Stomach smooth muscle (tissue), 2 donors: Measurements from ENCODE around the gene HSP90AA1.
"Not testable (repeated sequence)": the region's sequence is repeated elsewhere in the genome, so short reads cannot be mapped to it uniquely, and the experiment has no call there.

ENCODE experiments used
- H3K27ac ChIP-seq: one replicate; pipeline ENCODE4 v1.7.0; 2013; ENCODE audit warnings: mild to moderate bottlenecking, low read length, inconsistent platforms
- H3K27me3 ChIP-seq, 2 donors: one replicate each; pipeline ENCODE4 v1.7.0; 2013; ENCODE audit warnings: low read length in 2 of 2; ENCODE audit not compliant: insufficient read depth in 2 of 2, control insufficient read depth in 1 of 2
- H3K36me3 ChIP-seq, 2 donors: one replicate each; pipeline ENCODE4 v1.7.0; 2013; ENCODE audit warnings: low read length in 2 of 2; ENCODE audit not compliant: control insufficient read depth in 2 of 2, insufficient read depth in 2 of 2
- H3K4me1 ChIP-seq: one replicate; pipeline ENCODE4 v1.7.0; 2013; ENCODE audit warnings: low read length; ENCODE audit not compliant: control insufficient read depth, insufficient read depth
- H3K4me3 ChIP-seq, 2 donors: one replicate each; pipeline ENCODE4 v1.7.0; 2013; ENCODE audit warnings: low read length in 2 of 2
- H3K9ac ChIP-seq, 2 donors: one replicate each; pipeline ENCODE4 v1.7.0; 2013; ENCODE audit warnings: low read length in 2 of 2, mild to moderate bottlenecking in 1 of 2
- H3K9me3 ChIP-seq, 2 donors: one replicate each; pipeline ENCODE4 v1.7.0; 2013; ENCODE audit warnings: low read length in 2 of 2; ENCODE audit not compliant: control insufficient read depth in 2 of 2
- donor health status: healthy.
- donor health status: Pancreatic carcinoma.

The HSP90AA1 gene

DNA sequence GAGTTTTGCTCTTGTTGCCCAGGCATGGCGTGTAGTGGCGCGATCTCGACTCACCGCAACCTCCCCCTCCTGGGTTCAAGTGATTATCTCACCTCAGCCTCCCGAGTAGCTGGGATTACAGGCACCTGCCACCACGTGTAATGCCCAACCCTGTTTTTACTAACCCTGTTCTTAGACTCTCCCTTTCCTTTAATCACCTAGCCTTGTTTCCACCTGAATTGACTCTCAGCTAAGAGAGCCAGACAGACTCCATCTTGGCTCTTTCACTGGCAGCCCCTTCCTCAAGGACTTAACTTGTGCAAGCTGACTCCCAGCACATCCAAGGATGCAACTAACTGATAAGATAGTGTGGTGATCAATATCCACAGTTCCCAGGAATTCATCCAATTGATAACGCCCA, 22.3 kb downstream of the HSP90AA1 start:
- H3K4me1 ChIP-seq, H3K27ac ChIP-seq, H3K27me3 ChIP-seq, H3K4me3 ChIP-seq, H3K9me3 ChIP-seq, H3K36me3 ChIP-seq, H3K9ac ChIP-seq: not testable (repeated sequence)

DNA sequence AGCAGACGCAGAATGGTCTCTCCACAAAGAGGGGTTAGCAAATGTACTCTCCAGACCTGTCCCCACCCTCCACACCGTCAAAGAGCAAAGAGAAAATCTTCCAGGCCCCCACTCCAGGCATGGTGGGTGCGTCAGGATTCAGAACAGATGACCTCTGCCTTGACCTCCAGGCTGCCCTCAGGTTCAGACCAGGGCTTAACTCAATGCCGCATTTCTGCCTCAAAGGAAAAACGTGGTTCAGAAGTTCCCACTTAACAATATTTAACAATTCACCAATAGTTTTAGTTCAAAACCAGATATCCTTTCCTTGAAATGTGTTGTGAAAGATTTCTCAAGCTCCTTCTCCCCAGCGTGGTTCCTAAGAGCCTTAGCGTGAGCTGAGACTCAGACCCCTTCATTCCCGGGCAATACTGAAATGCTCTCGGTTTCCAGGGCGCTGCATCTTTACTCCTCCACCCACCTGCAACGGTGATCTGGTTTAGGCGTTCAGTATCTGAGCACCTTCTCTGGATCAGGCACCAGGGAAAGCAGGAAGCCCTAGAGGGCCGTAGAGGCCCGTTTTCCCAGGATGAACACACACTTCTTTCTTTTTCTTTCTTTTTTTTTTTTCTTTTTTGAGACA, 22.9 kb downstream of the HSP90AA1 start:
- Histone ChIP-seq H3K36me3 (no peaks in the 10 kb centered on the region), H3K4me1 (peaks cover 3% of the 10 kb centered on the region), H3K9ac (no peak overlapping the region), H3K27ac (no peak overlapping the region), H3K9me3 (no peaks in the 10 kb centered on the region), H3K27me3 (no peaks in the 10 kb centered on the region), H3K4me3 (no peak overlapping the region)

DNA sequence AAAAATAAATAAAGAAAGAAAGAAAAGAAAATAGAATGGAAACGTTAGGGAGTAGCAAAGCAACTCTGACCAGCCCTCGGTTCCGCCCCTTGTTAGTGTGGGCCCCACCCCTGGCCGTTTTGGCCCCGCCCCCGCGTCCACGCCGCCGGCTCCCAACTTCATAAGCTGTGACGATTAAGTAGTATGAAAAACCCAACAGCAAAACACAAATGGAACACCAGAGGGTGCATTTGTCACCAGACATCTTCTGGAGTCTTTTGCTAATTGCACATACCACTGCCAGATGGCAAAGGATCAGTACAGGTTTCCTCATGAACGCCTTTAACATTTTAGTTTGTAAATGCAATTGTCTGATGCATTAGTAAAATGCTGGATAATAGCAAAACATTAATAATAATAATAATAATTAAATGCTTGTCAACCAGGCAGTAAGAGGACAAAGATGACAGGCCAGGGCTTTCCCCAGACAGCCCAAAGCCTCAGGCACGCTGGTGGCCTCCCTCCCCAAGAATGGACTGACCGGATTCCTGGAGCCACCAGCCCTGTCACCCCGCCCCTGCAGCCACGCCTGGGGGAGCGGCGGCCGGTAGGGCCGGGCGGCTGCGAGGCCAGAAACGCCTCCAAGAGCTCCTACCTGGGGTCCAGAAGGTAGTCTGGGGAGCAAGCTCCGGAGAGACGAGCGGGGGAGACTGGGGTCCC, 23.6 kb downstream of the HSP90AA1 start:
- Histone ChIP-seq H3K27me3 (no peaks in the 10 kb centered on the region), H3K9ac (no peak overlapping the region), H3K36me3 (no peaks in the 10 kb centered on the region), H3K9me3 (no peaks in the 10 kb centered on the region), H3K27ac (no peak overlapping the region), H3K4me1 (peaks cover 3% of the 10 kb centered on the region), H3K4me3 (no peak overlapping the region)

DNA sequence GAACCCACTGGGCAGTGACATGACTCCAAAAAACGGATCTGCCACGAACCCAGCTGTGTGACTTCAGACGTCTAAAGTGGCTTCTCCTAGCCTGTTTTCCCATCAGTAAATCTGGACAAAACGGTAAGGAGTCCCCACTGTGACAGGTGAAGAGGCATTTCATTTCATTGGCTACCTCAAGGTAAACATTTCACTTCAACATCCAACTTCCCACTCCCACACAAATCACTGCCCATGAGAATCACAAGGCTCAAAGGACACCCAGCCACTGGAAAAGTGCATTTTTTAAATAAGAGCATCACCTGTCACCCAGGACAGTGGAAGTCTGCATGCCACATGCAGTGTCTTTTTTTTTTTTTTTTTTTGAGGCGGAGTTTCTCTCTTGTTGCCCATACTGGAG, 27.9 kb downstream of the HSP90AA1 start:
- no peaks in the 10 kb centered on the region for H3K27me3 ChIP-seq
- no peaks in the 10 kb centered on the region for H3K9me3 ChIP-seq
- H3K9ac ChIP-seq = no peak overlapping the region
- H3K36me3 ChIP-seq = no peaks in the 10 kb centered on the region
- H3K4me3 ChIP-seq = no peak overlapping the region
- peaks cover 3% of the 10 kb centered on the region for H3K4me1 ChIP-seq
- H3K27ac ChIP-seq = no peak overlapping the region

DNA sequence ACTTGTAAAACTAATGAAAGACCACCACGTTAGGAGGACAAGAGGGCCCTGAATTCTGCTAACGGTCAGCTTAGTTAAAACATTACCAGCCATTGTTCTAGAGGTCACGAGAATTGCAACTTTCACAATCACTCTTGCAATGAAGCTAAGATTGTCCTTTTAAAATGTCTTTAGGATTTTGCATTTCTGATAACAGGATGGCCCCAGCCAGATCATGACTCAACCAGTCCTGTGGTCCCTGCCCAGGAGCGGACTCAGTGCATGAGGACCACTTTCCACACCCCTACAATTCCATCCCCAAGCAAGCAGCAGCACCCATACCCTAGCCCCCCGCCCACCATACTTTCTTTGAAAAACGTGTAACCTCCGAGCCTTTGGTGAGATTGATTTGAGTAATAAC, 28.7 kb downstream of the HSP90AA1 start:
- H3K4me3 ChIP-seq = no peak overlapping the region

DNA sequence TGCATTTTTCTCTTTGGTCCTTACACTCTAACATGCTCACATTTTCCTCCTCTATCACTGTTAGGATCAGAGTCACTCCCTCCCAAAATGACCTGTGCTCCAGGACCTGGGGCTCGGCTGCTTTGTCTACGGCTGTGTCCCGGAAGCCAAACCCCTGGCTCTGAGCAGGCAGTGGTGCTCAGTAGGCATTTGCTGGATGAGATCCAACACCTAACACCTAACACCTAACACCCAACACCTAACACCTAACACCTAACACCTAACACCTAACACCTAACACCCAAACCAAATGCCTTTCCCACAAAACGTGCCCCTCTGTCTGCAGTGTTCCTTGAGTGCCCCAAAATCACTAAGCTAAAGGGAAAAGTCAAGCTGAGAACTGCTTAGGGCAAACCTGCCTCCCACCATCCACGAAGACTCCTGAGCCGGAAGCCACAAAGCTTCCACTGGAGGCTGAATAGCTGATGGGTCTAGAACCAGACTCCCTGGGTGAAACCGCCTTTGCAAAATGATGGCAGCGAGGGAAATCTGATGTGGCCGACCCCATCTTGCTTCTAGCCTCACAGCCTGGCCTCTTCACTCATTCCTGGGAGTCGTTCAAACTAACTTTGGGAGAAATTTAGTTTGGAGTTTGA, 29.2 kb downstream of the HSP90AA1 start:
- no peak overlapping the region for H3K4me3 ChIP-seq
- H3K27ac ChIP-seq = no peak overlapping the region
- H3K27me3 ChIP-seq = no peaks in the 10 kb centered on the region

More for the DNA sequence above, 28.7 kb downstream of the HSP90AA1 start:
- Histone ChIP-seq H3K4me1 (no peaks in the 10 kb centered on the region), H3K27me3 (no peaks in the 10 kb centered on the region), H3K36me3 (no peaks in the 10 kb centered on the region), H3K27ac (no peak overlapping the region), H3K9me3 (no peaks in the 10 kb centered on the region), H3K9ac (no peak overlapping the region)

DNA sequence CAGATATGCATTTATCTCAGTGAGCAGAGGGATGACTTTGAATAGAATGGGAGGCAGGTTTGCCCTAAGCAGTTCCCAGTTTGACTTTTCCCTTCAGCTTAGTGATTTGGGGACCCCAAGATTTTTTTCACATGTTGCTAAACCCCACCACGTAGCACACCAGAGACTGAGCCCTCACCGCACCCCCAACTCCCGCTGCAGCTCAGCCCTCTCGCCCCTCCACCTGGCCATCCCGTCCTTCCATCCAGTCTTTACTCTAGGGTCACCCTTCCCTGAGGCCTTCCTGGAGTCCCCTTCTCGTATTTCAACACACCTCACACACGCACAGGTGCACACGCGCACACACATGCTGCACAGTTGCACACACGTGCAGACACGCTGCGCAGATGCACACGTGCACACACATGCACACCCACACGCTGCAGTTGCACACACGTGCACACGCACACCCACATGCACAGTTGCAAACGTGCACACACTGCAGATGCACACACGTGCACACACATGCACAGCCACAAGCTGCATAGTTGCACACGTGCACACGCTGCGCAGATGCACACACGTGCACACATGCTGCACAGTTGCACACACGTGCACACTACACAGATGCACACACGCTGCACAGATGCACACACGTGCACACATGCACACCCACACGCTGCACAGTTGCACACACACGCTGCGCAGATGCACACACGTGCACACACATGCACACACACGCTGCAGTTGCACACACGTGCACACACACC, 30.0 kb downstream of the HSP90AA1 start:
- Histone ChIP-seq H3K9ac (no peak overlapping the region), H3K4me1 (no peaks in the 10 kb centered on the region), H3K36me3 (peaks cover 0 to 4% of the 10 kb centered on the region in 2 donors), H3K27me3 (no peaks in the 10 kb centered on the region), H3K4me3 (no peak overlapping the region), H3K27ac (no peak overlapping the region), H3K9me3 (no peaks in the 10 kb centered on the region)

More for the DNA sequence above, 29.2 kb downstream of the HSP90AA1 start:
- Histone ChIP-seq H3K9me3 (no peaks in the 10 kb centered on the region), H3K9ac (no peak overlapping the region), H3K4me1 (no peaks in the 10 kb centered on the region), H3K36me3 (peaks cover 0 to under 1% of the 10 kb centered on the region in 2 donors)

DNA sequence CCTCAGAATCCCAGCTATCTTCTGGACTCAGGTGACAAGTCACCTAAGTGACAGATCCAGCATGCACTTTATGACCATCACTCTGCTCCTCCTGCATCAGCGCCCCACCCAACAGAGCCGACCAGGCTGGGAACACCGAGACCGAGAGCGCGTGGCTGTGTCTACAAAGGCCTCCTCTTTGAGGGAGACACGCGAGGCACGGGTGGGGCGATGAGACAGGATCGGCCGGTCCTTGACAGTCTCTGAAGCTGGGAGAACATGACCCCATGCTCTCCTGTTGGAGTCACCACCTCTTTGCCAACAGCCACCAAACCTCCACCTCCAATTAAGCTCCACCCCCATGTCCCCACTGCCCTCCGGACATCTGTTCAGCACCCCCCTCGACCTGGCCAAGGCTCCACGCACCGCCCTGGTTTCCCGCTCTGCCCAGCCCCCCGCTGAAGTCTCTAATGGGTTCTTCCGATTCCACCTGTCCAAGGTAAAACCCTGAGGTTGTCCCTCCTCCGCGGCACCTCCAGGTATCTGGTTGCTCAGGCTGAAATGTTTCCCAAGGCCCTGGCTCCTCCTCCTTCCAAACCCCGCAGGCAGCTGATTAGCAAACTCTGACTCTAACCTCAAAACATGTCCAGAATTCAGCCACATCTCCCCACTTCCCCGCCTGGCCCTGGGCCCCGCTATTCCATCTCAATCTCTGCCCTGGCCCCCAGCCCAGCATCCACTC, 31.5 kb downstream of the HSP90AA1 start:
- Histone ChIP-seq H3K36me3 (peaks cover 6 to 13% of the 10 kb centered on the region in 2 donors), H3K9me3 (no peaks in the 10 kb centered on the region), H3K4me1 (peaks cover 3% of the 10 kb centered on the region), H3K9ac (no peak overlapping the region), H3K27me3 (no peaks in the 10 kb centered on the region), H3K4me3 (no peak overlapping the region), H3K27ac (no peak overlapping the region)

DNA sequence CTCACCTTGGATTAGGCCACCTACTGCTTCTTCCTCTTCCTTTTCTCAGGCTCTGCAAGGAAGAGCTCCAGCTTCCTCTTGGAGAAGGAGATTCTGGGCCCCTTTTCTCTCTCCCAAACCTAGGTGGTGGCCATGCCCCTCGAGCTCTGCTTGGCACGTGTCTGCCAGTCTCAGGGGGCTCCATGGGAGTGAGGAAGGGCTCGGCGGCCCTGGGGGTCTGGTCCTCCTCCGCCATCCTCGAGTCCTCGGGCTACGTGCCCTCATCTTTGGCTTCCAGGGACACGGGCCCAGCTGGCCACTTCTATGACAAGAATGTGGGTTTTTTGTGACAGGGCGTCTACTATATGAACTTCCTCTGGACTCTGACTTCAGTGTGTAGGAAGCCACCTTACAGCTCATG, 34.3 kb downstream of the HSP90AA1 start:
- Histone ChIP-seq H3K4me3 (no peak overlapping the region), H3K27ac (no peak overlapping the region), H3K9me3 (no peaks in the 10 kb centered on the region), H3K4me1 (peaks cover 13% of the 10 kb centered on the region), H3K27me3 (no peaks in the 10 kb centered on the region), H3K9ac (no peak overlapping the region), H3K36me3 (peaks cover 35 to 41% of the 10 kb centered on the region in 2 donors)

DNA sequence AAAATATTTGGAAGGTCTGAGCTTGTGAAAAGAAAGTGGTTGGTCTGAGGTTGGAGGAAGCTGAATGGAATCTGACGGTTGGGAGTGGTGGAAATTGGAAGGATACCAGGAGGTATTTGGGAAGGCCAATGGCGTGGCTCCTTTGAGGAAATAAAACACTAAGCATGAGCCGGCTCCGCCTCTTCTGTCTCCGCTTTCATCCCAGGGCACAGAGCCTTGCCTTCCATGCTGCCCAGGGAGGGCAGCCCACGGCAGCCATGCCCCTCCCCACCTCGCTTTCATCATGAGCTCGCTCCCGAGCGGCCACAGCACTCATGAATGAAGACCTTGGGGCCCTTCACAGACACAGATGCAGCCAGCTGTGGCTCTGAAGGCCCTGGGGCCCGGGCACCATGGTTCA, 36.2 kb downstream of the HSP90AA1 start:
- Histone ChIP-seq H3K27me3 (no peaks in the 10 kb centered on the region), H3K36me3 (peaks cover 35 to 41% of the 10 kb centered on the region in 2 donors), H3K4me3 (no peak overlapping the region), H3K9ac (no peak overlapping the region), H3K4me1 (peaks cover 20% of the 10 kb centered on the region), H3K9me3 (no peaks in the 10 kb centered on the region), H3K27ac (peak overlapping the region; percentile 24)
